ENCODE results near the gene P4HA1.
"Not testable (repeated sequence)": the region's sequence is repeated elsewhere in the genome, so short reads cannot be mapped to it uniquely, and the experiment has no call there.

P4HA1 gene

DNA sequence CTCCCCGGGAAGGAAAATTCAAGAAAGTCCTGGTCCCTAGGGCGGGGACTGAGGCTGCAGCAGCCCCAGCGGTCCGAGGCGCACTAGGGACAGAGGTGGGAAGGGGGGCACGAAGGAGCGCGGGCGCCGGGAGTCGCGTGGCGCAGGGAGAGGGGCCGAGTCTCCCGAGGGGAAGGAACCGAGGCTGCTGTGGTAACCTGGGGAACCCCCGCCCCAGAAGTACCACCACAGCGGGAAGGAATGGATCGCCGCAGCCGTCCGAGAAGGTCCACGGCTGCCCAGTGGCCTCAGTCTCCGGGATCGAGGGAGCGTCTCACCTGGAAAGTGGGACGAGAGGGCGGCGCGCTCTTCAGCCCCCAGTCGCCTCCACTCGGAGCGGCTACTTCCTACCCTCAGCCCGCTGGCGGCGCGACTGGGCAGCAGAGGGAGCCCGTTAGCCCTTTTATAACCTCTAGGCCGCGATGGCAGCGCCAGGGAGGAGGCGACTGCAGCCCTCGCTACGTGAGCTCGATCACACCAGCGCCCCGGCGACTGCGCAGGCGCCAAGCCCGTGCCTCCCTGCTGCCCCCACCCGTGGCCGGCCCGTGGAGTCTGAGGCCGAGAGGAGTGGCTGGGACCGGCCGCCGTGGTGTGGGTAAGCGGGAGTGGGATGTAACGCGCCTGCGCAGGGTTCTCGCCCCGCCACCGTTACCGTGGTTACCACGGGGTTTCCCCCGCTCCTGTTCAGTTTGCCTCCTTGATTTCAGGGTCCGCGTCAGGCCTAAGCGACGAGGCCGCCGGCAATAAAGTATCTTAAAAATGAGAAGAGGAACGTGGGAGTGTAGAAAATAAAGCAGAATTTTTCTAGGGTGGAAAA, at the start of gene P4HA1:
TSS of gene P4HA1 (minus strand) at position 418 of the 856 bp plus-strand sequence. CDS start 21,983 bp downstream, outside the sequence.
- peak; percentile 99 for DNase-seq (ENCODE audit: low spot score)

DNA sequence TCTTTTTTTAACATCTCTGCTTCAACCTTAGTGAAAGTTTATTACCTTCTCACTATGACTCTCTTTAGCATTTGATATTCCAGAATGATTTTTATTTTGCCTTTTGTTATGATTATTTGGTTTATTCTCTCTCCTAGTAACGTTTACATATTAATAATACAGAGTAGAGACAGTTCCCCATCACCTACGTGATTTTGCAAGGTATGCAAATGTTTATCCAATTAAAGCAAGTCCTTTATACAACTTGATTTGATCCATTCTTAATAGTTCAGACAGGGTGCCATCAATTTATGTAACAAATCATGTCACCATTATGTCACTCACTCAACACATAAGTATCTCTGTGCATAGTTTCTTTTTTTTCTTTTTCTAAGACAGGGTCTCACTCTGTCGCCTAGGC, 44.9 kb upstream of the P4HA1 start:
- no peak for DNase-seq (ENCODE audit: low spot score)

DNA sequence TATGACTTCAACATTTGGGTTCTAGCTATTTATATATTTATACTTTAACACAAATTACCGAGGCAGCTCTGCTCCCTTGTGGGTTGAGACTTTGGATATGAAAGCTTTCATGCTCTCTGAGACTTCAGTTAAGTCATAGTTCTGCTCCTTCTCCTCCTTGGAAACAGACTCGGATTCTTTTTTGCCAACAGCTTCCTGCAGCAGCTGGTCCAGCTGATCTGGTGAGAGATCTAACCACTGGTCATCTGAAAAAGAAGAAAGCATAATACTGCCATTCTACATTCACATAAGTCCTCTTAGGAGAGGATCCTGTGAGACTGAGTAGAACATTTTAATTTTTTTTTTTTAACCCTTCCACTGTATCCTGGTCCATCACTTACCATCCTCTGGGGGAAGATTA, 42.6 kb upstream of the P4HA1 start:
- no peak for DNase-seq (ENCODE audit: low spot score)

DNA sequence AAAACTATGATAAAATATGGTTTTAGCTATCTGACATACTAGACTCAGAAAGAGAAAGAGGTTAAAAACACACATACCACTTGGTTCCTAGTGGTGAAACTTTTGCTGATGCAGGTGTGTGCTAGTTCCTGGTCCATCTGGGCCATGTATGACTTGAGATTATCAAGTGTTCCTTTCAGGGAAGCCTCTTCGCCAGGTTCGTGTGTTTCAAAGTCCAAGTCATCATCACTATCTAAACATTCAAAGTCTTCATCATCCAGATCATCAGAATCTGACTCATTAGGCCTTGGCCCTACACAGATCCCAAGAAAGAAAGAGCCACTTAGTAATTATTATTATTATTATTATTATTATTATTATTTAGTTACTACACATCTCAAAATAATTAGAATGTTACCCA, 40.0 kb upstream of the P4HA1 start:
- no peak for DNase-seq (ENCODE audit: low spot score)

DNA sequence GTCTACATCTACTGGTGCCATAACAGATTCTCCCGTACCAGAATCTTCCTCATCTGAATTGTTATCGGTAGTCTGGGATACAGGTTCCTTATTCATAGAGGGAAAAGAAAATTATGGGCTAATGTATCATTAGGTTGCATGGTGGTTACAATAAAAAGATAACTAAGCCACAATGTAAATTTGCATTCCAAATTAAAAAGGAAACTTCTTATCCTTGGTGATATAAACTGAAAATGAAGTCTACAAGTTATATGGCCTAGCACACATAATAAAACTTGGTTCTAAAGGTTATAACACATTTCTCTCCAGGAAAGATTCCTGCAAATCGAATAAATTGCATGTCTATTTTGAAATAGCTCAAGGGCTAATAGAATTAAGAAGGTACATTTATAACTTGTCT, 38.1 kb upstream of the P4HA1 start:
- DNase-seq (ENCODE audit: low spot score) = no peak

DNA sequence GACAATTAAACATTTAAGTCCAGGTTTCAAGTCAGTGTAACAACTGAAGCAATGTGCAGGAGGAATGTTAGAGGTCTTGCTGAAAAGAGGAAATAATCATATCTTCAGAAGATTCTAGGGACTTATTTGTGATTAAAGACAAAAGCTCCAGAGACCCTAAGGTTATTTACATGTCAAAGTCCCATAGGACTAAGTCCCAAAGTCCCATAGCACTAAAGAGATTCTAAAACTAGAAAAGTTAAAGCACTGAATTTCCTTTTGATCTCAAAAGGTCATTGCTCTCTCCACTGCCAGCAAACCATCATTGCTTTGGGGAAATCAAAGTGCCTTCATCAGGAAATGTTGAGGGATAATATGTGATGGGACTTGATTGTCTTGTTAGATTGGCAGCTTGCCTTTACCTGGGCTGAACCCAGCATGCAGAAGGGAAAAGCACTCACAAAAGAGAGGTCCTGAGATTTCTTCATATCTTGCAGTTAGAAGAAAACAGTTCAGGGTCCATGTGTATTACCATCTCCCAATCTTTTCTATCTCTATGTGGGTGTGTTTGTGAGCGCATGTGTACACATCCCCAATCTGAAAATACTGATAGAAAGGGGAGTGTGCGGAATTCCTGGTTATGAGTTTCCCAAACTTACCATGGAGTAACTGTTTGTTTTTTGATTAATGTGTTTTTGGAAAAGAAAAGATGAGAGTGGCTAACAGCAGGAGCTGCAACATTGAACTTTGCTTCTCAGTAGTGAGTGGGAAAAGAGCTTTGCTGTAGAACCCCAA, 35.4 kb upstream of the P4HA1 start:
- no peak for DNase-seq (ENCODE audit: low spot score)

DNA sequence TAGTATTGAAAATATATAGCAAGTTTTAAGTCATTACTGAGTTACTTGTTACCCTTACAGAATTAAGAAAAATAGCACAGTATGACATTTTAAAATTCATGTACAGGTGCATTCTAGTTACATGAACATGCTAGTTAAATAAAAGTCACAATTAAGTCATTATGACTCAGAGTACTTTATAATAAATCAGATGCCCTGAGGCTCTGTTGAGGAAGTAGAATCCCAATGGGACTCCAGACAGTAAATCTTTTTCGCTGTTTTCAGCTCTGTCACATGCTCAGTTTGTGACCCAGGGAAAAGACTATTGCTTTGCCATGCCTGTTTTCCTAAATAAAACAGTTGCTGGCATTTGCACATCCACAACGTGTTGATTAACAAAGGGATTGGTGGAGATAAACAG, 34.6 kb upstream of the P4HA1 start:
- no peak for DNase-seq (ENCODE audit: low spot score)

DNA sequence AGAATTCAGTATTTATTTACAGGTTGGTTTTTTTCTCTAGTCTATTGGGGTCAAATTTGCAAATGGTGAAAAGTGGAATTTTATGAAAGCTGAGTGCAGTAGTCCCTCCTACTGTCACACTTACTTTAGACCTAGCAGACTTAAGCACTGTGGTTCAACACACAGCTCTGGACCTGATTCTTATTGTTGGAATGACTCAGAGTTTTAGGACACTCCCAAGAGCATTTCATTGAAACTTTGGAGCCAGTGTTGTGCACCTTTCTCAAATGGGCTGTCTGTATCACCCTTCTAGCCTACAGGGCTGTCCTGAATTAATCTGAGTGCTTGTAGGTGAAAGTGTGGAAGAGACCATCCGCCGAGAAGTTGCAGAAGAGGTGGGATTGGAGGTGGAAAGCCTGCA, 29.7 kb upstream of the P4HA1 start:
- DNase-seq (ENCODE audit: low spot score) = no peak

DNA sequence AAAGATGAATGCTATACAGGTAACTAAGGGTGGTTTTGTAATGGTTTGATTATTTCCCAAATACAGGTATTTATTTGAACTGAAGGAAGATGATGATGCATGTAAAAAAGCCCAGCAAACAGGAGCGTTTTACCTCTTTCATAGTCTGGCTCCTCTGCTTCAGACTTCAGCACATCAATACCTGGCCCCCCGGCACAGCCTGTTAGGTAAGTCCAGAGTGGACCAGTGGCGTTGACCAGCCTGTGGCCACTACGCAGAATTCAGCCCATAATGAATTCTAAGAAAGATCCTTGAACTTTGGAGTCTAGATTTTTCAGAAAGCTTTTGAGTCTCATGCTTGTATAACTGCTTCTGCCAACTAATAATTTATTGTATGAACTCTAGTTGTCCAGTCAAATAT, 23.3 kb upstream of the P4HA1 start:
- DNase-seq (ENCODE audit: low spot score) = no peak

DNA sequence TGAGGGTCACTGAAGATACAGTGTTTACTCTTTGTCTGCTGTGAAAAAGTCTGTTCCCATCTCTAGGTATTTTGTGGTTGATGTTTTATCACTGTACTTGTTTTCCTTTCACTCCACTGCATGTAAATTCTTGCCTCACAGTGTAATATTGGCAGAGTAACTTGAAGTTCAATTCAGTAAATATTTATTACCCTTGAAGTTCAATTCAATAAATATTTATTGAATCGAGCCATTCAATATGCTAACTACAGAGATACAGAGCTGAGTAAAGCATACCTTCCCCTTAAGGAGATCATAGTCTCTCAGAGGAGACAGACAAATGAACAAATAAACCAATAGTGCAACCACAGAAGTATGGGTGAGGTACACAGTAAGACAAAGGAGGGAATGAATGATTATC, 22.8 kb upstream of the P4HA1 start:
- no peak for DNase-seq (ENCODE audit: low spot score)

DNA sequence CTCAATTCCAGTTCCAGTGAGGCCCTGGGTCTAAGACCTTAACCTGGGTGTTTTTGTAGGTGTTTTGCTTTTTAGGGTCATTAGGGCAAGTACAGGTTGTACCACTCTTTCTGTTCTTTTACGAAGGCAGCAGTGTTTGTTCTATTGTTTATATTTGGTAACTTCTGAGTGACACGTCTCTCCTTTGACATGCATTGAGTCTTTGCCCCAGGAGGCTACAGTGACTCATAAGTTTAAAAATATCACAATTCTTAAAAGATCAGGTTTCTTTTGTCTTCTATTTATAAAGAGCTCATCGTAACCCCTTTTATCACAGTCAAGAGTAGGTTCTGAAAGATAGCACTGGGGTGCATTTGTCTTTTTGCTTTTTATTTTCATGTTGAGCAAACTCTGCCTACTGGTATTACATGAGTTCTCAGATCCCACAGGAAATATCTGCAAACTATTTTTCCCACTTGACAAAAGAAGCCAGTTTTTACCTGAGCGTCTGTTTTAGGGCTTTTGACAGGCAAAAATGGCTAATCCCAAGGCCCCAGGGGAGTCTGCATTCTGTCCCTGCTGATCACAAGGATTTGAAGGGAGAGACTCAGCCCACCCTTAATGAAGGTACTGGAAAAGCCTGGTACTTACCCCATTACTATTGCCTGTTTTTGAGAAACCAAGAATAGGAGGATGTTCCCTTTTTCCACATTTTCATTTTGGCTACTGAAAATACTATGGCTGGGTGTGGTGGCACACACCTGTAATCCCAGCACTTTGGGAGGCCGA, 21.5 kb upstream of the P4HA1 start:
- DNase-seq (ENCODE audit: low spot score) = peak; percentile 25

DNA sequence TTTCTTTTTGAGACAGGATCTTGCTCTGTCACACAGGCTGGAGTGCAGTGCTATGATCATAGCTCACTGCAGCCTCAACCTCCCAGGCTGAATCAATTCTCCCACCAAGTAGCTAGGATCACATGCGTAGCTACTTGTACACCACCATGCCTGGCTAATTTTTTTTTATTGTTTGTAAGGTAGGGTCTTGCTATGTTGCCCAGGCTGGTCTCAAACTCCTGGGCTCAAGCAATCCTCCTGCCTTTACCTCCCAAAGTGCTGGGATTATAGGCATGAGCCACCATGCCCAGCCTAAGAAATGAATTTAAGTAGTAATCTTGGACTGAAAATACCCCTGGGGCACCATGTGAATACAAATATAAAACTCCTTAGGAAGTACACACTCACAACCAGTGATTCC, 19.4 kb upstream of the P4HA1 start:
- DNase-seq (ENCODE audit: low spot score) = no peak

DNA sequence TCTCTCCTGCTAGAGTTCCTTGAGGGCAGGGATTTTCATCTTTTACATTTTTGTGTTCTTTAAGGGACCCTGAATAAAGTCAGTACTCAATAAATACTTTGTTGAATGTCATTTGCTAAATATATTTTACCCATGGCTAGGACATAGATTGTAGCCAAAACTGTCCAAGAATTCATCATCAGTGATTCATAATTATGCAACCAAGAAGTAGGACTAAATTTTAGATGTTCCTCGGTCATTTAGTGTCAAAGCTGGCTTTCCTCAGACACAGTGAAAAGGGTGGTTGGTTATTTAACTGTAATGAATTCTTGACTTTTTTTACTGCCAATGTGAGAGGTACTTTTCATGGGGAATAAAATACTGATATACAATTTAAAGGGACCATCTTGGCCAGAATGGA, 16.9 kb upstream of the P4HA1 start:
- peak; percentile 34 for DNase-seq (ENCODE audit: low spot score)

DNA sequence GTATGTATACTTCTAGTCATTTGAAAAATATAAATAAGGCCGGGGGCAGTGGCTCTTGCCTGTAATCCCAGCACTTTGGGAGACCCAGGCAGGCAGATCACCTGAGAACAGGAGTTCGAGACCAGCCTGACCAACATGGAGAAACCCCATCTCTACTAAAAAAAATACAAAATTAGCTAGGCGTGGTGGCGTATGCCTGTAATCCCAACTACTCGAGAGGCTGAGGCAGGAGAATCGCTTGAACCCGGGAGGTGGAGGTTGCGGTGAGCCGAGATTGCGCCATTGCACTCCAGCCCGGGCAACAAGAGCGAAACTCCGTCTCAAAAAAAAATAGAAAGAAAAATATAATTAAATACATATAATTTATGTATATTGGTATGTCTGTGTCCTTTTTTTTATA, 15.4 kb upstream of the P4HA1 start:
- not testable (repeated sequence) for DNase-seq (ENCODE audit: low spot score)

DNA sequence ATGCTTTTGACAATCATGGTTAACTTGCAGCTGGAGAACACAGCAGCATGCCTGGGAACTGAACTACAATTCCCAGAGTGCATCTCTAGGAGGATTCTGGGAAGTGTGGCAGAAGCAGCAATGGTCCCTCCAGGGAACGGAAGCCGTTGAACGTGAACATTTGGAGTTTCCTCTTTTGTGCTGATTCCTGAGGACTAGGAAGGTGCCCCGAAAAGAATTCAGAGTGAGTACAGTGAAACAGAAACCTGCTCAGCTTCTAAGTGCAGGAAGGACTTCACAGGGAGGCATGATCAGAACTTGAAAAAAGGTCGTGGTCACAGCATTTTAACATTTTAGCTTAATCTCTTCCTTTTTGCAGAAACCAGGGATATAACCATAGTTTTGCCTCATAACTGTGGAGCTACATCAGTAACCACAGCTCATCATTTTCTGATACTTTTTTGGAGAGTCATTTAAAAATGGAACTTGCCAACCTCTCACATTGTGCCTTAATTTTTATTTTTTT, 13.7 kb upstream of the P4HA1 start, which contains the start of gene NUDT13:
TSS of gene NUDT13 (plus strand) at position 111 of the 505 bp plus-strand sequence. CDS start 3,911 bp downstream, outside the sequence.
- peak; percentile 81 for DNase-seq (ENCODE audit: low spot score)

DNA sequence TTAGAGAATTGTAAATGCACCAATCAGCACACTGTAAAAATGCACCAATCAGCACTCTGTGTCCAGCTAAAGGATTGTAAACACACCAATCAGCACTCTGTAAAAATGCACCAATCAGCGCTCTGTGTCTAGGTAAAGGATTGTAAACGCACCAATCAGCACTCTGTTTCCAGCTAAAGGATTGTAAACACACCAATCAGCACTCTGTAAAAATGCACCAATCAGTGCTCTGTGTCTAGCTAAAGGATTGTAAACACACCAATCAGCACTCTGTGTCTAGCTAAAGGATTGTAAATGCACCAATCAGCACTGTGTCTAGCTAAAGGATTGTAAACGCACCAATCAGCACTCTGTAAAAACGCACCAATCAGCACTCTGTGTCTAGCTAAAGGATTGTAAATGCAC, 12.6 kb upstream of the P4HA1 start:
- not testable (repeated sequence) for DNase-seq (ENCODE audit: low spot score)

DNA sequence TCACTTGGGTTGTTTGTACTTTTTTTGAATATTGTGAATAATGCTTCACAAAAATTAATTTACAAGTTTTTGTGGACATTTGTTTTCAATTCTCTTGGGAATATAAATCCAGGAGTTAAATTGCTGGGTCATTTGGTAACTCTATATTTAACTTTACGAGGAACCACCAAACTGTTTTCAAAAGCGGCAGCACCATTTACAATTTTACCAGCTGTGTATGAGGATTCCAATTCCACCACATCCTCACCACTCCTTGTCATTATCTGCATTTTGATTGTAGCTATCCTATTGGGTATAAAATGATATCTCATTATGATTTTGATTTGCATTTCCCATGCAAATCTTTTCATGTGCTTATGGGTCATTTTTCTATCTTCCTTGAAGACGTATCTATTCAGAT, 9.6 kb upstream of the P4HA1 start:
- DNase-seq (ENCODE audit: low spot score) = no peak

DNA sequence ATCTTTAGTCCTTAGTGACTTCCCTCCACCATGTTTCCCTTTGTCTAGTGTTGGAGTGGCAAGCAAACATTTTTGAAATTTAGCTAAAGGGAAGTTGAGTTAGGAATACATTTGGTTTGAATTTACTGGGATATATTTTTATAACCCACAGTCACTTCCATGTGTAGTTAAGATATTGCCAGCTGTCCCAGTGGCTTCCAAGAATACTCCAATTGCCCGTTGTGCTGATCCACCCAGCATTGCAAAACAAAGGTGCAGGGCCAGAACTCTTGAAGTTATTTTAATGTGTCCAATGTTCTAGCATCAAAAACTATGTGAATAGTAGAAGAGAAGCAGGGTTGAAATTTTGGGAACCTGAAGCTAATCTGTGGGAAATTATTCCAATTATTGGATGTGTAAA, 2.5 kb upstream of the P4HA1 start:
- no peak for DNase-seq (ENCODE audit: low spot score)

DNA sequence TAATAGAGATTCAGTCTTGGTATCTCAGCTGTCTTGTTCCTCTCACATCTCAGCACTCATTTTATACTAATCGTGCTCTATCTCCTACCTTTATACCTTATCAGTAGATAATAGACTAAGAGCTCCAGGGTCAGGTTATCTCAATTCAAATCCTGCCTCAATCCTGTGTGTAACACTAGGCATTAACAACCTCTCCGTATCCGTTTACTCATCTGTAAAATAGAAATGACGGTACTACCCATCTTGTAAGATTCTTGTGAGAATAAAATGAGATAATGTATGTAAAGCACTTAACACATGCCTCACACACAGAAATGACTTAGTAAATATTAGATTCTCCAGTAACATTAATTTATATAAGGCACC, 622 bp upstream of the P4HA1 start:
- no peak for DNase-seq (ENCODE audit: low spot score)

DNA sequence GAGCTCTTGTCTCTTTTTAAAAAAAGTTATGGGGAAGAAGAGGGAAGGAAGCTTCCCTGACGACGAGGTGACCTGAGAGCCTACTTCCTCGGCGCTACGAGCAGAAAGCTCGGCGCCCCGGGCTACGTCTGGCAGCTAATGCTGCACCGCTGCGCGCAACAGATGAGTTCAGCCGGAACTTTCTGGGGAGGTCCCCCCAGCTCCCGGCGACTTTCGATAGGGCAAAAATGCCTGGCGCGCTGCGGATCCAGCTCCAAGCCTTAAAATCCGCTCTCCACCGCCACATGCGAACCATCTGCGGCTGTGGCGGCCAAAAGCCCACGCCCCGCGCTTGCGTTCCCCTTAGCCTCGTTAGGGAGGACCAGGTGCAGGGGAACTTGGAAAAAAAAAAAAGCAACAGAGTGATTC, 621 bp downstream of the P4HA1 start:
- DNase-seq (ENCODE audit: low spot score) = peak; percentile 65

DNA sequence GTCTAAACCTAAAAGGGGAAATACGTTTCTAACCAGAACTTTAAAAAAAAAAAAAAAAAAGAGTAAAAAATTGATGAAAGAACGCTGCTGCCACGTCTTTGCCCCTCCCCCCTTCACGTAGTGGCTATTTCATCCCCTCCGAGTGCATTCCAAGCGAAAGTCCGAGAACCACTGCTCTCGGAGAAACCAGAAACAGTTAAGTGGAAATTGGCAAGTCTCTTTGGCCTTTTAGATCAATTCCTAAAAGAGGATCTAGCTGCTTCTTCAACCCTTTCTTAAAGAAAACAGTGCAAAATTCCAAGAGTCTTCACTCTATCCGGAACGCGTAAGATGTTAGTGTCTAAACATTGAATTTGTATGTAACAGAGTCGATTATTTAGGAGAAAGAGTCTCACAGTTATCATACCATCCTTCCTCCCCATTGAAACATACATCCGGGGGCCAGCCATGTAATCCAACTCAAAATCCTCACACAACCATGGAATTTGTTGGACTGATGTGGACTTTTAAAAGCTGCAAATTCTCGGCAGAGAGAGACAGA, 1.1 kb downstream of the P4HA1 start:
- peak; percentile 56 for DNase-seq (ENCODE audit: low spot score)

DNA sequence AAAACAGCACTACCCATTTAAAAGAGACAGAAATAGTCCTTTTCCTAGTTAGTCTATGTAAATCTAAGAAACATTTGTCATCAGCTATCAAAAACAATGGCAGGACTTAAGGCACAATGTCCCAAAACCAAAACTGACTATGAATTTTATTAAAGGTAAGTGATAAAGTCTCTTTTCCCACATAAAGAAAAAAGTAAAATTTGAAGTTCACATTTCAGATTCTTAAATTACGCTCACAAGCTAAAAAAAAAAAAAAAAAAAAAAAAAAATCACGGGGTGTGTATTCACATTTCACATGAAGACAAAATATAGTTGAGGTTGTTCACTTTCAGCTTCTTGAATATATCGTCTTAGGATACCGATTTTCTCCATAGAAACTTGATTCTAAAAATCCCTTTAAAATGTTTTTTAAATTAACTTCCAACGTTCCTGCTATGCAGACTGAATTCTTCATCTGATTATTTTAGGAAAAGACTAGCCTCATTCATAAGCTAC, 1.6 kb downstream of the P4HA1 start:
- DNase-seq (ENCODE audit: low spot score) = no peak

Data from AG08395 (cell line).